Loucy (cell line): ENCODE results near the gene PDE6C.

ENCODE experiments used
- CTCF ChIP-seq: fragments of 200-600 bp; sonication (generic); conservative IDR thresholded peaks from 2 replicates; pipeline ENCODE4 v1.5.1; 2014; ENCODE audit warnings: mild to moderate bottlenecking, antibody characterized with exemption, low read length
- EZH2phosphoT487 ChIP-seq: fragments of 200-600 bp; IDR thresholded peaks from 2 replicates; pipeline ENCODE4 v1.6.1; 2018; ENCODE audit warnings: antibody characterized with exemption, mild to moderate bottlenecking, moderate library complexity, borderline replicate concordance

GRCh38 chr10:93667795-93668194 is 55.5 kb downstream of the PDE6C start:
- TF ChIP-seq CTCF (no peak), EZH2phosphoT487 (no peak)
